ENCODE results near the gene KSR1.

KSR1 gene

DNA sequence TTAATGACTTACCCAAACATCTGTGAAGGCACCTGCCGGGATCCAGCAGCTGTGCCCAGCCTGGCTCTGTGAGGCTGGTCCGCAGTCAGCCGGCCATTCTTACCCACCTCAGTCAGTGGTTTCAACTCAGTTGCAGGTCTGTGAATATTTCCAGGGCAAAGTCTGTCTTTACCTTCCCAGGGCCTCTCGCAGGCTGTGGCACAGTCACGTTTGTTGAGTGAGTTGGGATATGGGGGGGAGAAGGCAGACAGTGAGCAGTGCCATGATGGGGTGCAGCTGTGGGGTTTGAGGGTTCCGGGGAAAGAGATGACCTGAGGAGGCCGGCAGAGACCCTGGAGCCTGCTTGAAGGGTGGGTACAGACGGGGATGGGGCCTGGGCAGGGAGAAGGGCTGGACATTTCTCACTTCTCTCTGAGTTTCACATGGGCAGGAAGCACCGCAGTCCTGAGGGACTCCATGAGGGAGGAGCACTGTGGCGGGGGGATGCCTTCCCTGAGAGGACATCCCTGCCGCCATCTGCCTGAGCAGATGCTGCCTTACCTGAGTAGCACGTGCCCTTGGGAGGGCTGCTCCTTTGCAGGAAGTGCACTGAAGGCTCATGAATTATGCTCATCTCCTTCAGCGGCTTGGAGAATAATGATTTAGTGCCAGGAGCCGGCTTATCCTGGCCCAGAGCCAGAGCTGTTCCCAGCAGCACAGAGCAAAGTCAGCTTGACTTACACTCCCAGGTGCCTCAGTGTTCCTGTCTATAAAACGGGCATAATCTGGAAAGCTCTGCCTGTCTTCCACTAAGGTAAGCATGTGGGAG, 48.1 kb downstream of the KSR1 start:
- no peak overlapping the region for H3K27ac ChIP-seq
- no peaks in the 10 kb centered on the region for H3K27me3 ChIP-seq
- H3K4me3 ChIP-seq (ENCODE audit: low read depth in 1 of 2, low read length in 1 of 2): no peak overlapping the region
- H3K36me3 ChIP-seq: no peaks in the 10 kb centered on the region
- H3K9me3 ChIP-seq: no peaks in the 10 kb centered on the region
- no peaks in the 10 kb centered on the region for H3K4me1 ChIP-seq (ENCODE audit: control insufficient read depth in 1 of 2, insufficient read depth in 1 of 2, low read depth in 1 of 2, low read length in 1 of 2)
- TF ChIP-seq, protein P1, sequence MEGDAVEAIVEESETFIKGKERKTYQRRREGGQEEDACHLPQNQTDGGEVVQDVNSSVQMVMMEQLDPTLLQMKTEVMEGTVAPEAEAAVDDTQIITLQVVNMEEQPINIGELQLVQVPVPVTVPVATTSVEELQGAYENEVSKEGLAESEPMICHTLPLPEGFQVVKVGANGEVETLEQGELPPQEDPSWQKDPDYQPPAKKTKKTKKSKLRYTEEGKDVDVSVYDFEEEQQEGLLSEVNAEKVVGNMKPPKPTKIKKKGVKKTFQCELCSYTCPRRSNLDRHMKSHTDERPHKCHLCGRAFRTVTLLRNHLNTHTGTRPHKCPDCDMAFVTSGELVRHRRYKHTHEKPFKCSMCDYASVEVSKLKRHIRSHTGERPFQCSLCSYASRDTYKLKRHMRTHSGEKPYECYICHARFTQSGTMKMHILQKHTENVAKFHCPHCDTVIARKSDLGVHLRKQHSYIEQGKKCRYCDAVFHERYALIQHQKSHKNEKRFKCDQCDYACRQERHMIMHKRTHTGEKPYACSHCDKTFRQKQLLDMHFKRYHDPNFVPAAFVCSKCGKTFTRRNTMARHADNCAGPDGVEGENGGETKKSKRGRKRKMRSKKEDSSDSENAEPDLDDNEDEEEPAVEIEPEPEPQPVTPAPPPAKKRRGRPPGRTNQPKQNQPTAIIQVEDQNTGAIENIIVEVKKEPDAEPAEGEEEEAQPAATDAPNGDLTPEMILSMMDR (IDR thresholded peaks at IDR 0.05): no peak

DNA sequence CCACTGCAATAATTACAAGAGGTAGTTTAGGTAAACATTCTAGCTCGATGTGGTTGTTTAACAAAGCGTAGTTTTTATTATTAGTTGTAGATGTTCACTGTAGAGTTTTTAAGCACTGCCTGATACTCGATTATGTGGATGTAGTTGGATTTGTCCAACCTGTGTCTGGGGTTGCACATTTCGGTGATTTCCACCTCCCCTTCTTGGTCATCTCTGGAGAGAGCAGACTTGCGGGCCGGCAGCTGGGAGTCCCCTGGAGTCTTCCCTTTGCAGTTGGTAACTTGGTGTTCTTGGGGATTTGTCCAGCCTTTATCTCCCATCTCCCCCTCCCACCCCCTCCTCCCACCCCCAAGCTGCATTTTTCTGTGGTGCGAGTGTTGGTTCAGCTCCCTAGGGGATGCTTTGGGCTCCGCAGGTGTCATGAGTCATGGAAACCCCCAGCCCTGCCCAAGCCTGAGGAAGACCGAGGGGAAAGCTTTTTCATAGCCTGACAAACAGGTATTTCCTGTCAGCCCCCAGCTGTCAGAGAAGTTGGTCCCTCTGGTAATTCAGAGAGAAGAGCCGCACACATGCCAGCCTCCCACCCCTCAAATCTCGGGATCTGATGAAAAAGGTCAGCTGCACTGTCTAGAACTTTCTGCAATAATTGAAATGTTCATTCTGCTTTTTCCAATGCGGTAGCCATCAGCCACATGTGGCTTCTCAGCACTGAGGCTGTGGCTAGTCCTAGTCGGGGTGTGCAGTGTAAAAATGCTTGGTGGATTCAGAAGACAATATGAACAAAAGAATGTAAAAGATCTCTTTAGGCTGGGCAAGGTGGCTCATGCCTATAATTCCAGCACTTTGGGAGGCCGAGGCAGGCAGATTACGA, 50.3 kb downstream of the KSR1 start:
- TF ChIP-seq, protein P1 (IDR thresholded peaks at IDR 0.05): no peak
- Histone ChIP-seq H3K36me3 (no peaks in the 10 kb centered on the region), H3K9me3 (no peaks in the 10 kb centered on the region), H3K27ac (no peak overlapping the region), H3K27me3 (no peaks in the 10 kb centered on the region), H3K4me1 (ENCODE audit: control insufficient read depth in 1 of 2, insufficient read depth in 1 of 2, low read depth in 1 of 2, low read length in 1 of 2) (no peaks in the 10 kb centered on the region), H3K4me3 (ENCODE audit: low read depth in 1 of 2, low read length in 1 of 2) (no peak overlapping the region)

DNA sequence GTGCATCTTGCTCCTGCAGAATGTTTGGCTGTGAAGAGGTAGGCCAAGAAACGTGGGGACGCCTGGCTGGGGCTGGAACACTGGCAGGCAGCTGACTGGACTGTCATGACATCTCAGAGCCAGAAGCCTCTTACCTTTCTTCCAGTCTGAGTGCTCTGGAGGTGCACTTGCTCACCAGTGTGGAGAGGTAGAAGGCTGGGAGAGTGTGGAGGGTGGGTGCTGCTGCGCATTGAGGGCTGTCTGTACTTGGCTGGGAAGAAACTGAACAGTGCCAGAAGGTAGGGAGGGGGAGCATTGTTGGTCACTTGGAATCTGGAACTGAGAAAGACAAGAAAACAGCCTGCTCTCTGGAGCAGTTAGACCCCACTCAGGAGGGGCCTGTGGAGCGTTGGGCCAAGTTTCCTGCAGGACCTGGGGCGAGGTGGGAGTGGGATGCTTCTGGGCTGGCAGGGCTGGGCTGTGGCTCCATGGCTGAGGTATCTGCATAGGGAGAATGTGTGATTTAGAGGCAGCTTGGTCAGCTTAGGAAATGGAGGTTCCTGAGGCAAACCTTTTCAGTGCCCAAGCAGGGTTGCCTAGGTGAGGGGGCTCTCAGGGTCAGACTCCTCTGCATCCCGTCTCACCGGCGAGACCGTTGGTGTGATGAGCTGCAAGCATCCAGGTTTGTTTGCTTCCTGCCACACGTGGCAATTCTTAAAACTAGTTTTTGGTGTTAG, 55.1 kb downstream of the KSR1 start:
- no peaks in the 10 kb centered on the region for H3K9me3 ChIP-seq
- no peaks in the 10 kb centered on the region for H3K27me3 ChIP-seq
- H3K36me3 ChIP-seq: no peaks in the 10 kb centered on the region
- TF ChIP-seq, protein P1 (IDR thresholded peaks at IDR 0.05): no peak
- no peaks in the 10 kb centered on the region for H3K4me1 ChIP-seq (ENCODE audit: control insufficient read depth in 1 of 2, insufficient read depth in 1 of 2, low read depth in 1 of 2, low read length in 1 of 2)
- H3K4me3 ChIP-seq (ENCODE audit: low read depth in 1 of 2, low read length in 1 of 2): no peak overlapping the region
- H3K27ac ChIP-seq: no peak overlapping the region

DNA sequence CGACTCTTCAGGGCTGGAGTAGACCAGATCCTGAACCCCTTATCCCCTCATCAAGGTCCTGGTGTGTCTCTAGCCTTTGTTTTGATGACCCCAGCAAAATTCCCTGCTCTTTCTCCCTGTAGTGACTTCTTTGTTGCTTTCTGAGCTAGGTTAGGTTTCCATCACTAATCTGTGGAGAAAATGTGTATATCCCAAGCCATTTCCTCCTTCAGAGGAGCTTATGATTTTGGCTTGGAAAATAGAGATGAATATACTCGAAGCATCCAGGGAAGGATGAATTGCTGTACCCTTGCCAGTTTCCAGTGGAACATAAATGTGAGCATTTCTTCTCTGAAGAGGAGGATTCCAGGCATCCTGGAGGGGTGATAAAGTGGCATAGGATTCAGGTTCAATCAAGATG, 55.8 kb downstream of the KSR1 start:
- Histone ChIP-seq H3K27ac (no peak overlapping the region), H3K27me3 (no peaks in the 10 kb centered on the region), H3K4me1 (ENCODE audit: control insufficient read depth in 1 of 2, insufficient read depth in 1 of 2, low read depth in 1 of 2, low read length in 1 of 2) (no peaks in the 10 kb centered on the region), H3K36me3 (no peaks in the 10 kb centered on the region), H3K4me3 (ENCODE audit: low read depth in 1 of 2, low read length in 1 of 2) (no peak overlapping the region), H3K9me3 (no peaks in the 10 kb centered on the region)
- TF ChIP-seq, protein P1 (IDR thresholded peaks at IDR 0.05): no peak

GRCh38 chr17:27512511-27513346, 56.5 kb downstream of the KSR1 start:
- H3K36me3 ChIP-seq: no peaks in the 10 kb centered on the region
- H3K27ac ChIP-seq: no peak overlapping the region
- no peaks in the 10 kb centered on the region for H3K27me3 ChIP-seq
- H3K4me3 ChIP-seq (ENCODE audit: low read depth in 1 of 2, low read length in 1 of 2): no peak overlapping the region
- TF ChIP-seq, protein P1 (IDR thresholded peaks at IDR 0.05): no peak
- H3K4me1 ChIP-seq (ENCODE audit: control insufficient read depth in 1 of 2, insufficient read depth in 1 of 2, low read depth in 1 of 2, low read length in 1 of 2): peaks cover 3 to 4% of the 10 kb centered on the region in 2 experiments
- no peaks in the 10 kb centered on the region for H3K9me3 ChIP-seq
